Ectodermal cell (in vitro differentiated cells): ENCODE results near the gene BEND4.

Experiments used
- H3K27ac ChIP-seq: 2 replicates; pipeline ENCODE4 v1.7.0; 2013; ENCODE audit warnings: mild to moderate bottlenecking, low read depth, low read length; ENCODE audit not compliant: insufficient read depth, poor library complexity, severe bottlenecking
- H3K27me3 ChIP-seq: 2 replicates; pipeline ENCODE4 v1.7.0; 2013; ENCODE audit warnings: mild to moderate bottlenecking, low read length; ENCODE audit not compliant: insufficient read depth, control insufficient read depth, poor library complexity, severe bottlenecking
- H3K36me3 ChIP-seq: one replicate; pipeline ENCODE4 v1.7.0; 2013; ENCODE audit warnings: low read length; ENCODE audit not compliant: control insufficient read depth, insufficient read depth
- H3K4me1 ChIP-seq: one replicate; pipeline ENCODE4 v1.7.0; 2013; ENCODE audit warnings: low read length; ENCODE audit not compliant: control insufficient read depth, insufficient read depth
- H3K4me3 ChIP-seq: 2 replicates; pipeline ENCODE4 v1.7.0; 2013; ENCODE audit warnings: low read depth, low read length, control low read depth; ENCODE audit not compliant: insufficient read depth
- H3K9me3 ChIP-seq: 2 replicates; pipeline ENCODE4 v1.7.0; 2013; ENCODE audit warnings: mild to moderate bottlenecking, low read length, moderate library complexity; ENCODE audit not compliant: control insufficient read depth
- WGBS, 2 experiments: methylation state at CpG; one replicate each; pipeline ENCODE4 v1.1.7; 2013; ENCODE audit warnings: missing lambda C conversion rate in 2 of 2; 5-methylcytosine and 5-hydroxymethylcytosine counted together

The BEND4 gene

DNA sequence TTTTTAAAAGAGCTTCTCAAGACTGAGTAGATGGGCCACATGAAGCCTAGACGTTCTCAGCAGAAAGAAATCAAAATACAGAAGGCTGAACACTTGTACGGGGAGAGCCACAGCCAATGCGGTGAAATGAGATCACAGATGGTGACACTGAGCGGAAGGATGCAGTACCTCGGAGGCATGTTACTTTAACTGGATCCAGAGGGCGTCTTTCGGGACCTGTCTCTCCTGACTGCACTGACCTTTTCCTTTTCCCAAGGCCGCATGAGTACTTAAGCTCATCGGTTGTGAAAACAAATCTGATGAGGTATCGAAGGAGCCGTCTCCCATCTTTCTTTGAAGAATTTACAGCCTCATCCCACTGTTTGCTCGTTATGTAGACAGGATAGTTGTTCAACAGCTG lies 32.6 kb downstream of the BEND4 start:
- H3K36me3 ChIP-seq = no peaks in the 10 kb centered on the region
- H3K4me3 ChIP-seq = no peak overlapping the region
- H3K27ac ChIP-seq = no peak overlapping the region
- H3K4me1 ChIP-seq = no peaks in the 10 kb centered on the region
- H3K27me3 ChIP-seq = no peaks in the 10 kb centered on the region
- H3K9me3 ChIP-seq = no peaks in the 10 kb centered on the region
- WGBS, 2 experiments = 87 to 88% methylated on average over 12 of the region's 12 CpGs

DNA sequence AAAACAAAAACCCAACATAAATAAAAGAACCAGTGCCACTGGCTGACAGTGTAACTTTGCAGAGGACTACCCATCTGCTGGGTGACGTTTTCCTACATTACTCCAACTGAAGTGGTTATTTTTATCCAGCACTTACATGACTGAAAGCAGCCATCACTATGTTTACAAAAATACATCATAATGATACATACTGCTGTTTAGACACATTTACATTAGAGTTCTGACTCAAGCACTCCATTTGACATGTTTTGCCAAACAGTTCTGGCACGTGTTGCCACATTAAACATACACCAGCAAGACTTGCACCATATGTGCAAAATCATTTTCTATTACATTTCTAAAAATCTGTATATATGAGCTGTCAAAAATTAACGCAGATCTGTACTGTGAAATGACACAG lies 39.6 kb downstream of the BEND4 start:
- Histone ChIP-seq H3K27me3 (no peaks in the 10 kb centered on the region), H3K36me3 (no peaks in the 10 kb centered on the region), H3K4me3 (no peak overlapping the region), H3K4me1 (no peaks in the 10 kb centered on the region), H3K27ac (no peak overlapping the region), H3K9me3 (no peaks in the 10 kb centered on the region)
- WGBS, 2 experiments = 88 to 95% methylated on average over 2 to 3 of the region's 3 CpGs

DNA sequence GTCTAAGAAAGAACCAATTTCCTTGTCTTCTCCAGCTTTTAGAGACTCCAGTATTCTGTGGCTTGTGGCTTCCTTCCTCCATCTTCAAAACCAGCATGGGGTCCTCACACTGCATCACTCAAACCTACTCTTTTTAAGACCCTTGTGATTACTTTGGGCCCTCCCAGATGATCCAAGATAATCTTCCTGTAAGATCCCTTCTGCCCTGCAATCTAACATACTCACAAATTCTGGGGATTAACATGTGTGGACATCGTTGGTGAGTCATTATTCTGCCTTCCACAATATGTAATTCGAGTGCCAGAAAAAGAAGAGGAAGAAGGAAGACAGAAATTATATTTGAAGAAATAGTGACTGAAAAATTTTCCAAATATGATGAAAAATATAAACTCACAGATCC lies 47.9 kb downstream of the BEND4 start:
- WGBS, 2 experiments = 92% methylated on average over 2 of the region's 2 CpGs; no CpG with 5 or more reads in 1 of the 2 experiments
- H3K4me1 ChIP-seq = no peaks in the 10 kb centered on the region
- H3K4me3 ChIP-seq = no peak overlapping the region
- no peaks in the 10 kb centered on the region for H3K36me3 ChIP-seq
- no peak overlapping the region for H3K27ac ChIP-seq
- H3K27me3 ChIP-seq = no peaks in the 10 kb centered on the region
- H3K9me3 ChIP-seq = no peaks in the 10 kb centered on the region

DNA sequence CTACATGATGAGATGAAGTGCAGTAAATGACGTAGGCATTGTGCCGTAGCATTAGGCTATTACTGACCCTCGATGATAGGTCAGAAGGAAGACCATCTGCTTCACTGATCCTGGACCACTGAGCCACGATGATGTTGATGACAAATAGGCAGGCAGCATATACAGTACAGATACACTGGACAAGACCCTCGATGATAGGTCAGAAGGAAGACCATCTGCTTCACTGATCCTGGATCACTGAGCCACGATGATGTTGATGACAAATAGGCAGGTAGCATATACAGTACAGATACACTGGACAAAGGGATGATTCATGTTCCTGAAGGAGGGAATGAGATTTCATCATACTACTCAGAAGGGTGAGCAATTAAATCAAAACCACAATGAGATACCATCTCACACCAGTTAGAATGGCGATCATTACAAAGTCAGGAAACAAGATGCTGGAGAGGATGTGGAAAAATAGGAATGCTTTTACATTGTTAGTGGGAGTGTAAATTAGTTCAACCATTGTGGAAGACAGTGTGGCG lies 50.9 kb downstream of the BEND4 start:
- Histone ChIP-seq H3K27me3 (no peaks in the 10 kb centered on the region), H3K27ac (no peak overlapping the region), H3K9me3 (no peaks in the 10 kb centered on the region), H3K4me1 (no peaks in the 10 kb centered on the region), H3K36me3 (no peaks in the 10 kb centered on the region), H3K4me3 (no peak overlapping the region)
- WGBS, 2 experiments = 95 to 97% methylated on average over 7 to 8 of the region's 8 CpGs

DNA sequence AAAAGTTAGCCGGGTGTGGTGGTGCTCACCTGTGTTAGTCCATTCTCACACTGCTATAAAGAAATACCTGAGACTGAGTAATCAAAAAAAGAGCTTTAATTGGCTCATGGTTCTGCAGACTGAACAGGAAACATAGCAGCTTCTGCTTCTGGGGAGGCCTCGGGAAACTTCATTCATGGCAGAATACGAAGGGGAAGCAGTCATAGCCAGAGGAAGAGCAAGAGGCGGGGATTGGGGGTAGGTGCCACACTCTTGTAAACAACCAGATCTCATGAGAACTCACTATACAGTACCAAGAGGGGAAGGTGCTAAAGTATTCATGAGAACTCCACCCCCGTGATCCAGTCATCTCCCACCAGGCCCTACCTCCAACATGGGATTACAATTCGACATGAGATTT lies 64.1 kb downstream of the BEND4 start:
- WGBS, 2 experiments = 94 to 96% methylated on average over 5 to 6 of the region's 6 CpGs
- Histone ChIP-seq H3K27ac (no peak overlapping the region), H3K4me3 (no peak overlapping the region)

DNA sequence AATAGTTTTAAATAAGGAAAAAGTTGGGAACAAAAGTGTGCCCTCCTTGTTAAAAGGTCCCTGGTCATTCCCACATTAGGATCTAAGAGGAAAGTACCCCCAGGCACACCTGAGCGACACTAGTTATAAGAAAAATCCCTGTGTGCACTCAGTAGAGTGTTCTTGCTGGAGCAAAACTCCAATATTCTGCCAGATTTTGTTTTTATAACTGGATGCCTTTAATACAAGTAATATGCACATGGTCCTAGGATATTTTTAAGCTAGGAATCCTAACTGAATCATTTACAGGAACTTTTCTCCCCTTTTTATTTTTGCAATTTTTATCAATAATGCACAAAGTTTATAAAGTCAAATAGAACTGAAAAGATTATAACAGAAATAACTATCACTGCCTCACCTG lies 68.6 kb downstream of the BEND4 start:
- no peaks in the 10 kb centered on the region for H3K36me3 ChIP-seq
- no peak overlapping the region for H3K4me3 ChIP-seq
- H3K27ac ChIP-seq = no peak overlapping the region
- WGBS, 2 experiments = 90 to 100% methylated on average over 1 of the region's 1 CpG
- H3K4me1 ChIP-seq = no peaks in the 10 kb centered on the region
- H3K9me3 ChIP-seq = no peaks in the 10 kb centered on the region
- H3K27me3 ChIP-seq = no peaks in the 10 kb centered on the region

More for the DNA sequence above, 64.1 kb downstream of the BEND4 start:
- H3K4me1 ChIP-seq = no peaks in the 10 kb centered on the region
- H3K27me3 ChIP-seq = no peaks in the 10 kb centered on the region
- no peaks in the 10 kb centered on the region for H3K9me3 ChIP-seq
- H3K36me3 ChIP-seq = no peaks in the 10 kb centered on the region

DNA sequence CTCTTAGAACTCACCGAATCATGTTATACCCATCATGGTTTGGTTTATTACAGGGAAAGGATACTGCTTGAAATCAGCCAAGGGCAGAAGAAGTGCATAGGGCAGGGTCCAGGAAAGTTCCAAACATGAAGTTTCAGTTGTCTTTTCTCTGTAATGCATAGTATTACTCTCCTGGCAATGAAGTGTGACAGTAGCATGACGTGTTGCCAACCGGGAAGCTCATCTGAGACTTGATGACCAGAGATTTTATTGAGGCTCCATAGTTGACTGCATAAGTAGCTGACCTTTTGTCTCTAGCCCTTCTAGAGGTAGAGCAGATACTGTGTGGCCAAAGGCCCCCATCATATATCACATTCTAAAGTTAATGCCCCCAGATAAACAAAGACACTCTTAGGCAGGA lies 72.1 kb downstream of the BEND4 start:
- no peak overlapping the region for H3K27ac ChIP-seq
- 89 to 94% methylated on average over 3 of the region's 3 CpGs for WGBS, 2 experiments
- no peaks in the 10 kb centered on the region for H3K27me3 ChIP-seq
- peaks cover 4% of the 10 kb centered on the region for H3K36me3 ChIP-seq
- H3K4me1 ChIP-seq = no peaks in the 10 kb centered on the region
- no peaks in the 10 kb centered on the region for H3K9me3 ChIP-seq
- no peak overlapping the region for H3K4me3 ChIP-seq

DNA sequence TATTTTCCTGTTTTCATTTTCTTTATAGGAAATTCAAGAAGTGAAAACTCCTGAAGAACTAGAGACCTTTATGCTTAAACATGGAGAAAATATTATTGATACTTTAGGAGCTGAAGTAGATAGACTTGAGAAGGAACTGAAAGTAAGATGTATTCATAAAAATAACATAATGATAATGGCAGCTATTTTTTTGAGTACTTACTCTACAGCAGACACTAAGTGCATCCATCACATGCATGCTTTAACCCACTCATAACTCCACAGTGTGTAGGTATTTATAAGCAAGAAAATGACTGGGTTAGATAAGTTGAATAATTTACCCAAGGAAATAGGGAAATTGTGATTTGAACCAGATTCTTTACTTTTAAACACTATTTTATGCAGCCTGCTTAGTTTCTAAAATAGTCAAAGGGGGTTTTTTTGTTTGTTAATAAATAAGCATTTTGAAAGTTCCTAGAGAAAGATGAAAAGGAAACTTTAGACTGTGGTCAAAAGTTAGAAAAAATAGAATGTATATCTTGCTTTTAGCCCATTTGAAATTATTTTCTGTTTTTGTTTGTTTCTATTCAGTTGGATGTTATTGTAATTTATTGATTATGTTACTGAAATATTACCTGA lies 74.2 kb downstream of the BEND4 start:
- no peaks in the 10 kb centered on the region for H3K27me3 ChIP-seq
- H3K4me3 ChIP-seq = no peak overlapping the region
- no peak overlapping the region for H3K27ac ChIP-seq
- H3K36me3 ChIP-seq = peaks cover 4% of the 10 kb centered on the region
- H3K4me1 ChIP-seq = no peaks in the 10 kb centered on the region
- no peaks in the 10 kb centered on the region for H3K9me3 ChIP-seq

DNA sequence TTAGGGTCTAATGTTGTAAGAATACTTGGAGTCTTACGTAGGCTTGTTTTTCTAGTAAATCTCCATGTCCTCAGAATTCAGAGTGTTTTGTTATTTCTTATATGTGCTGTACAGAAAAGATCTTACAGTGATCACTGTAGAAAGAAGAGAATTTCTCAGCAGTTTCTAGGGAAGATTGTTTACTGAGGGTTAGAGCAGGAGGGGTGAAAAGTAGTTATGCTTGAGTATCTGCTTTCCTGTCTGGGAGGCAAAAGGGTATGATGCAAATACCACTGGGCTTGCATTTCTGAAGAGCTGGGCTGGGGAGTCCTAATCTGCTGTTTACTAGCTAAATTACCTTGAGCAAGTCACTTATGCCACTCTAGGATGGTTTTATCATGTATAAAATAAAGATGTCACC lies 78.2 kb downstream of the BEND4 start:
- no peaks in the 10 kb centered on the region for H3K9me3 ChIP-seq
- WGBS, 2 experiments = 94 to 97% methylated on average over 1 of the region's 1 CpG
- no peak overlapping the region for H3K27ac ChIP-seq
- peaks cover 4% of the 10 kb centered on the region for H3K36me3 ChIP-seq
- no peaks in the 10 kb centered on the region for H3K4me1 ChIP-seq
- no peaks in the 10 kb centered on the region for H3K27me3 ChIP-seq
- H3K4me3 ChIP-seq = no peak overlapping the region

DNA sequence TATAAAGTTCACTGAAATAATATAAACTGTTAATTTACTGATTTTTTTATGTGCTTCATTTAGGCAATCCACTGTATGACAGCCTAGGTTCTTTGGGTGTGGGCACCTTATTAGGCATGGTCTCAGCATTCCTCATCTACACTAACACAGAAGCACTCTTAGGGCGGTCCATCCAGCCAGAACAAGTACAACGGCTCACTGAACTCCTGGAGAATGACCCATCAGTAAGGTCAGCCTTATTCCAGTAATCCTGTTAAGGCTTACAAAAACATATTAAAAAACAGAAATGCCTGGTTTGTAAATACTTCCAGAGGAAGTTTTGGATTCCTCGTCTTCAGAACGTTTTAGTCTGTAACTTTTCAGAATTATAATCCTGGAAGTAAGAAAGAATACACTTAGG lies 82.0 kb downstream of the BEND4 start:
- no peak overlapping the region for H3K4me3 ChIP-seq
- no peaks in the 10 kb centered on the region for H3K27me3 ChIP-seq
- no peaks in the 10 kb centered on the region for H3K4me1 ChIP-seq
- no peaks in the 10 kb centered on the region for H3K36me3 ChIP-seq
- H3K9me3 ChIP-seq = no peaks in the 10 kb centered on the region
- WGBS, 2 experiments = 93% methylated on average over 2 to 4 of the region's 4 CpGs
- no peak overlapping the region for H3K27ac ChIP-seq

DNA sequence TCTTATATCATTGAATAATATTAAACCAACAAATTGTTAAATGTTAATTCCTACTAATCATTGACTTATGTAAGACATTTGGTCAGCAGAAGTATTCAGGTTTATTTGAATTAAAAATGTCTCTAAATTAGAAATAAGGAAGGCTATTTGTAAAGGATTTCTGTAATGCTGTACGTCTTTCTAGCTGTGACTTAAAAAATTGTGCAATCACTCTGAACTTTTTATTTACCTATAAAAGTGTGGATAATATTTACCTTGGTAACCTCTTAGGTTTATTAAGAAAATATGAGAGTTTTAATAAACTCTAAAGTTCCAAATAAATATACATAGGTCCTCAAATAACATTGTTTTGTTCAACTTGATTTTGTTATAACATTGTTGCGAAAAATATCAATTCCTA lies 85.2 kb downstream of the BEND4 start:
- 100% methylated on average over 1 of the region's 2 CpGs; no CpG with 5 or more reads in 1 of the 2 experiments for WGBS, 2 experiments
- peaks cover 3% of the 10 kb centered on the region for H3K36me3 ChIP-seq
- no peaks in the 10 kb centered on the region for H3K4me1 ChIP-seq
- H3K9me3 ChIP-seq = no peaks in the 10 kb centered on the region
- no peak overlapping the region for H3K27ac ChIP-seq
- no peak overlapping the region for H3K4me3 ChIP-seq
- H3K27me3 ChIP-seq = no peaks in the 10 kb centered on the region
